ENCODE results near the gene SEBOX.

SEBOX gene

GRCh38 chr17:28338056-28338768 lies 26.8 kb downstream of the SEBOX start:
- DNase-seq: no peak

- DNase-seq: peak; percentile 9
These were observed 28.8 kb downstream of the SEBOX start for GRCh38 chr17:28335959-28336871.

- DNase-seq: peak; percentile 100
These were observed 29.6 kb downstream of the SEBOX start, which contains the start of the genes IFT20 and TNFAIP1 for GRCh38 chr17:28335201-28335958. TSS of gene IFT20 (minus strand) at chr17:28335472. CDS start at chr17:28331985, 3,487 bp downstream. TSS of gene TNFAIP1 (plus strand) at chr17:28335761. CDS start at chr17:28339522, 3,761 bp downstream.

- no peak for DNase-seq
These were observed 30.3 kb downstream of the SEBOX start for GRCh38 chr17:28334666-28335200.

- no peak for DNase-seq
These were observed 30.8 kb downstream of the SEBOX start for GRCh38 chr17:28334171-28334570.

- no peak for DNase-seq
These were observed 31.8 kb downstream of the SEBOX start for GRCh38 chr17:28333083-28333746.

GRCh38 chr17:28331891-28332420 lies 33.0 kb downstream of the SEBOX start:
- DNase-seq: no peak

GRCh38 chr17:28330671-28331070 lies 34.3 kb downstream of the SEBOX start:
- no peak for DNase-seq

GRCh38 chr17:28328325-28328724 lies 36.7 kb downstream of the SEBOX start:
- no peak for DNase-seq

- DNase-seq: no peak
These were observed 37.3 kb downstream of the SEBOX start for GRCh38 chr17:28327709-28328108.

GRCh38 chr17:28327031-28327607 lies 37.9 kb downstream of the SEBOX start:
- no peak for DNase-seq

- DNase-seq: no peak
These were observed 38.9 kb downstream of the SEBOX start for GRCh38 chr17:28326114-28326513.

- DNase-seq: no peak
These were observed 39.8 kb downstream of the SEBOX start for GRCh38 chr17:28325211-28325610.

GRCh38 chr17:28324781-28325180 lies 40.2 kb downstream of the SEBOX start:
- DNase-seq: no peak

GRCh38 chr17:28324267-28324745 lies 40.7 kb downstream of the SEBOX start:
- DNase-seq: no peak

- DNase-seq: no peak
These were observed 44.6 kb downstream of the SEBOX start for GRCh38 chr17:28320215-28321061.

GRCh38 chr17:28319598-28319935 lies 45.4 kb downstream of the SEBOX start:
- no peak for DNase-seq

- peak; percentile 97 for DNase-seq
These were observed 46.0 kb downstream of the SEBOX start, which contains the start of gene TMEM97 for GRCh38 chr17:28318759-28319597. TSS of gene TMEM97 (plus strand) at chr17:28319200. CDS start at chr17:28319240, 40 bp downstream.
